Gastrocnemius medialis (tissue), 4 donors: ENCODE results near the gene OR2V2. TPM values are rescaled to one million over a fixed set of nuclear protein-coding genes. Genes with fewer than 3 reads are reported as not detected.

Source experiments
- ATAC-seq, 2 donors: fragments of 150-250 bp; one replicate each; pipeline ENCODE4 v1.9.1; 2016
- DNase-seq, 2 donors: peaks; one replicate each; pipeline ENCODE4 v3.0.0-alpha.2; 2019
- H3K27ac ChIP-seq, 4 donors: fragments of 200-600 bp; sonication (generic); 1 replicate in 1 of 4; 2 replicates in 3 of 4; pipeline ENCODE4 v1.5.1; 2016 to 2018; ENCODE audit warnings: mild to moderate bottlenecking in 2 of 4, moderate library complexity in 1 of 4
- H3K27me3 ChIP-seq, 3 donors: fragments of 200-600 bp; sonication (generic) in 2 of 3; 1 replicate in 1 of 3; 2 replicates in 2 of 3; pipeline versions ENCODE4 v1.5.1 to v1.6.0; 2016 to 2019; ENCODE audit warnings: mild to moderate bottlenecking in 1 of 3, moderate library complexity in 1 of 3
- H3K36me3 ChIP-seq, 2 donors: fragments of 200-600 bp; sonication (generic) in 1 of 2; one replicate each; pipeline ENCODE4 v1.5.1; 2017 to 2018
- H3K4me1 ChIP-seq, 2 donors: fragments of 200-600 bp; sonication (generic) in 1 of 2; one replicate each; pipeline ENCODE4 v1.5.1; 2016 to 2017; ENCODE audit warnings: mild to moderate bottlenecking in 2 of 2
- H3K4me3 ChIP-seq, 4 donors: fragments of 200-600 bp; sonication (generic) in 3 of 4; 1 replicate in 1 of 4; 2 replicates in 3 of 4; pipeline ENCODE4 v1.5.1; 2016 to 2019; ENCODE audit warnings: mild to moderate bottlenecking in 2 of 4
- H3K9me3 ChIP-seq, 3 donors: fragments of 200-600 bp; sonication (generic) in 2 of 3; 1 replicate in 1 of 3; 2 replicates in 2 of 3; pipeline ENCODE4 v1.5.1; 2016 to 2019
- POLR2A ChIP-seq, 2 donors: fragments of 450-650 bp; IDR thresholded peaks; one replicate each; pipeline ENCODE4 v1.6.1; 2017; ENCODE audit warnings: antibody characterized with exemption in 2 of 2, mild to moderate bottlenecking in 2 of 2, moderate library complexity in 2 of 2
- in situ Hi-C, 4 donors: fragments of 200-750 bp; cut with MboI; loops; one replicate each; pipeline versions ENCODE4 v1.15.0 to v1.8.0; 2017; ENCODE audit warnings: low sequenced_read_pairs in 4 of 4
- intact Hi-C: fragments of 100-400 bp; cut with DNase I; formaldehyde crosslinking; loops from one replicate; pipeline ENCODE4 v1.15.1; 2023; ENCODE audit warnings: low total_unique reads
- total RNA-seq, 4 donors: library from RNA; depleted of rRNA; stranded (reverse); fragments of >200 nt; gene quantifications; one replicate each; pipeline versions ENCODE4 v1.1.0 to v1.2.3, GENCODE V29; 2016
- TF ChIP-seq, protein P1 (sequence below), 5 experiments: fragments of 450-650 bp in 3 of 5; fragments of 200-600 bp in 2 of 5; sonication (generic) in 2 of 5; IDR thresholded peaks in 4 of 5; conservative IDR thresholded peaks in 1 of 5; 1 replicate in 4 of 5; 2 replicates in 1 of 5; pipeline ENCODE4 v1.5.1; 2016 to 2019; ENCODE audit warnings: antibody characterized with exemption in 5 of 5, mild to moderate bottlenecking in 3 of 5, moderate library complexity in 3 of 5

Gene OR2V2
- total RNA-seq, 4 donors from 2014 or later, result not detected

DNA sequence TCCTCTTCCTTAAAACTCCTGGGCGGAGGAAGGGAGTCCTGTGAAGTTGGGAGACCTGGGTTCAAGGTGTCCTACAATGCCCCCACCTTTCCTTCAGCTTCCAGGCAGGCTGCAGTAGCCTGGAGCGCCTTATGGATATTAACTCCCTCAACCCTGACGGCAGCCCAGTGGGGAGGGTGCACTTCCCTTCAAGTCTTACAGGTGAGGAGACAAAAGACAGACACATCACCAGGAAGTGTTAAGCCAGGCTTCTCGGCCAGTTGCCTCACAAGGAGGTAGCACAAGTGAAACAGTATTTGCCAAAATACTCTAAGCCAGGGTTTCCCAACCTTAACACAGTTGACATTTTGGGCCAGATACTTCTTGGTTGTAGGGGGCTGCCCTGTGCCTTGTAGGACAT is 53.4 kb downstream of the OR2V2 start:
- Histone ChIP-seq H3K27me3 (no peaks in the 10 kb centered on the region), H3K27ac (peak overlapping the region in 3 of 4 donors; percentile 27 to 99 (median 97)), H3K36me3 (no peaks in the 10 kb centered on the region), H3K4me3 (no peak overlapping the region), H3K4me1 (peaks cover 19 to 20% of the 10 kb centered on the region in 2 donors), H3K9me3 (no peaks in the 10 kb centered on the region)
- intact Hi-C loops, result no loop called here
- in situ Hi-C loops, result no loop called here
- DNase-seq, result no peak
- no peak for ATAC-seq
- no peak for TF ChIP-seq POLR2A (IDR thresholded peaks at IDR 0.05)
- TF ChIP-seq, protein P1, sequence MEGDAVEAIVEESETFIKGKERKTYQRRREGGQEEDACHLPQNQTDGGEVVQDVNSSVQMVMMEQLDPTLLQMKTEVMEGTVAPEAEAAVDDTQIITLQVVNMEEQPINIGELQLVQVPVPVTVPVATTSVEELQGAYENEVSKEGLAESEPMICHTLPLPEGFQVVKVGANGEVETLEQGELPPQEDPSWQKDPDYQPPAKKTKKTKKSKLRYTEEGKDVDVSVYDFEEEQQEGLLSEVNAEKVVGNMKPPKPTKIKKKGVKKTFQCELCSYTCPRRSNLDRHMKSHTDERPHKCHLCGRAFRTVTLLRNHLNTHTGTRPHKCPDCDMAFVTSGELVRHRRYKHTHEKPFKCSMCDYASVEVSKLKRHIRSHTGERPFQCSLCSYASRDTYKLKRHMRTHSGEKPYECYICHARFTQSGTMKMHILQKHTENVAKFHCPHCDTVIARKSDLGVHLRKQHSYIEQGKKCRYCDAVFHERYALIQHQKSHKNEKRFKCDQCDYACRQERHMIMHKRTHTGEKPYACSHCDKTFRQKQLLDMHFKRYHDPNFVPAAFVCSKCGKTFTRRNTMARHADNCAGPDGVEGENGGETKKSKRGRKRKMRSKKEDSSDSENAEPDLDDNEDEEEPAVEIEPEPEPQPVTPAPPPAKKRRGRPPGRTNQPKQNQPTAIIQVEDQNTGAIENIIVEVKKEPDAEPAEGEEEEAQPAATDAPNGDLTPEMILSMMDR (IDR thresholded peaks at IDR 0.05 in 4 of 5, conservative IDR thresholded peaks at IDR 0.05 in 1 of 5), result no peak

DNA sequence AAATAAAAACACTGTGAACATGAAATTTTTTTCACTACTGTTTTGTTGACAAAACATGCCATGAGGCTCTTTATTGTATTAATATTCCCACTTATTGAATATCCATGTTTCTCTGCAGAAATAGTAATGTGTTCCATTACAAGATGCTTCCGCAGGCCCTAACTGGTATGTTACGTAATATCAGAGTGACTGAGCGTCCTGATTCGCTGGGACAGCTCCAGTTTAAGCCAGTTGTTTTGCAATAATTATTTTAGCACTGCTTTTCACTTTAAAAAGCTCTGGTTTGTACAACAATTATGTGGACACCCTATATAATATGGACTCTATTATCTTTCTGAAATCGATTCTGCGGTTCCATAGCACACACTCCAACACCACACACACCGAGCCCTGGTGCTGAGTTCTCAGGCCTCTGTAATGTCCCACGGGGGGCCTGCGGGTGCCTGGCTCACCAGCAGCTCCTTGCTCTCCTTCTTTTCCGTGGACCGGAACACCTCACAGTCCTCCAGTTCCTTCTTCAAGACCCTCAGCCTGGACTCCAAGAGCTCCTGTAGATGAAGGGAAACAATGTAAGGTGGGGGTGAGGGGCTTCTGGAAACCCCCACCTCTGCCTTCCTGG is 55.8 kb downstream of the OR2V2 start:
- H3K27ac ChIP-seq, result peak overlapping the region; percentile 95 to 99 (median 97)

DNA sequence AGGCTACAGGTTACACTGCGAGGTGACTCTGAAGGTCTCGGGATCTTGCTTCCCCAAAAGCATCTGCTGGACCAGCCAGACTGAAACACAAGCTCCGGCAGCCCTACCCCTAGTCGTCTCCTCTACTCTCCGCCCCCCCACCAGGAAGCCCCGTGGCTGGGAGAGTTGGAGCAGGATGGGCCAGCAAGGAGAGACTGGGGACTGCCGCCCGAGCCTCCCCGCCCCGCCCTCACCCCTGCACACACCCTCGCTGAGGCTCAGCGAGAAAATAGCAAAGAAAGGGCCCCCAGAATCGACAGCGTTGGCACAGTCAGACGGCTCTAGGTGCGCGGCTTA is 56.4 kb downstream of the OR2V2 start:
- Histone ChIP-seq H3K27ac (peak overlapping the region; percentile 95 to 99 (median 97)), H3K4me1 (peaks cover 26 to 28% of the 10 kb centered on the region in 2 donors), H3K27me3 (no peaks in the 10 kb centered on the region), H3K36me3 (no peaks in the 10 kb centered on the region), H3K9me3 (no peaks in the 10 kb centered on the region), H3K4me3 (peak overlapping the region; percentile 69 to 86 (median 80))
- in situ Hi-C loops, result no loop called here
- intact Hi-C loops, result no loop called here
- ATAC-seq, result peak in 1 of 2 donors; percentile 1
- TF ChIP-seq, protein P1 (IDR thresholded peaks at IDR 0.05 in 4 of 5, conservative IDR thresholded peaks at IDR 0.05 in 1 of 5), result no peak
- no peak for TF ChIP-seq POLR2A (IDR thresholded peaks at IDR 0.05)
- peak in 1 of 2 donors; percentile 56 for DNase-seq

More for the DNA sequence above, 55.8 kb downstream of the OR2V2 start:
- peak overlapping the region in 3 of 4 donors; percentile 69 to 86 (median 82) for H3K4me3 ChIP-seq
- ATAC-seq, result no peak
- no peak for DNase-seq
- peaks cover 26 to 28% of the 10 kb centered on the region in 2 donors for H3K4me1 ChIP-seq
- intact Hi-C loops (no loop called here), in situ Hi-C loops (no loop called here)
- H3K27me3 ChIP-seq, result no peaks in the 10 kb centered on the region
- no peaks in the 10 kb centered on the region for H3K9me3 ChIP-seq
- TF ChIP-seq POLR2A (IDR thresholded peaks at IDR 0.05), result no peak
- H3K36me3 ChIP-seq, result no peaks in the 10 kb centered on the region

DNA sequence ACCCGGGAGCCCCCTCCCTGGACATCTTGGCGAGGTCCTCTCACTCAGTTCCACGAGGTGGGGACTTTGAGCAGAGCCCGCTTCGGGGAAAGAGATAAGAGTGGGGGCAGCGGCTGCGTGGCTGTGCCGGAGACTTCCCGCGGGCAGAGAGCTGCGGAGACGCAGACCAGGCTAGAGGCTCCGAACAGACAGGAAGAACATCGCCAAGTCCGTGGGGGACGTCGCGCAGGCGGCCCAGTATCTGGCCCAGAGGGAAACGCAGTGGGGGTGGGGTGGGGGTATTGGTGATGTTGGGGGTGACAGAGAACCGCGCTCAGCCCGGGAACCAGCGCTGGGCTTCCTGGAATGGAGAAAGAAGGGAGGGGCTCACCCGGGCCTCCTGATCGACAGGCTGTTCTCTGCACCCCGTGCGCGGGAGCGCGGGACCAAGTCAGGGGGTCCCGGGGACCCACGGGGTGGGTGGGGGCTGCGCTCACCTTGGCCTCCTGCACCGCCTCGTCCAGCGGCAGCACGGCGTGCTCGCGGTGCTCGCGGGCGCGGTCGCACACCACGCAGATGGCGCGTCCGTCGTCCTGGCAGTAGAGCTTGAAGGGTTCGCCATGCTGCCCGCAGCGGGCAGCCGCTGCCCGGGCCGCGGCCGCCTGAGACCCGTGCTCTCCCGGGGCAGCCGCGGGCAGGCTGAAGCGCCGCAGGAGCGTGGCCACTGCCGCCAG is 56.9 kb downstream of the OR2V2 start:
- DNase-seq, result peak in 1 of 2 donors; percentile 42
- Histone ChIP-seq H3K27ac (peak overlapping the region; percentile 95 to 99 (median 97)), H3K4me1 (peaks cover 26 to 28% of the 10 kb centered on the region in 2 donors)

More for the DNA sequence above, 56.9 kb downstream of the OR2V2 start:
- TF ChIP-seq POLR2A (IDR thresholded peaks at IDR 0.05), result no peak
- TF ChIP-seq, protein P1 (IDR thresholded peaks at IDR 0.05 in 4 of 5, conservative IDR thresholded peaks at IDR 0.05 in 1 of 5), result no peak
- peak overlapping the region; percentile 69 to 86 (median 80) for H3K4me3 ChIP-seq
- no peaks in the 10 kb centered on the region for H3K9me3 ChIP-seq
- H3K27me3 ChIP-seq, result no peaks in the 10 kb centered on the region
- ATAC-seq, result peak; percentile 15 to 41
- intact Hi-C loops, result no loop called here
- in situ Hi-C loops, result no loop called here
- H3K36me3 ChIP-seq, result no peaks in the 10 kb centered on the region
